CD14-positive monocyte (primary cell): ENCODE results near the gene HKDC1. TPM values are rescaled to one million over a fixed set of nuclear protein-coding genes. Genes with fewer than 3 reads are reported as not detected.

ENCODE experiments used
- DNase-seq, 3 donors: peaks; one replicate each; pipeline ENCODE4 v3.0.0-alpha.2; 2011 to 2022
- H2AFZ ChIP-seq: 2 replicates; pipeline ENCODE4 v1.6.0; 2012; ENCODE audit warnings: mild to moderate bottlenecking, low read depth, low read length, inconsistent platforms; ENCODE audit not compliant: insufficient read depth, poor library complexity, severe bottlenecking
- H3K27ac ChIP-seq, 2 donors: 1 replicate in 1 of 2; 2 replicates in 1 of 2; pipeline ENCODE4 v1.5.1; 2012 to 2013; ENCODE audit warnings: low read length in 2 of 2, control low read depth in 1 of 2, inconsistent platforms in 1 of 2, low read depth in 1 of 2, mild to moderate bottlenecking in 1 of 2
- H3K27me3 ChIP-seq, 2 donors: one replicate each; pipeline versions ENCODE4 v1.6.0 to v1.6.1; 2011 to 2013; ENCODE audit warnings: low read length in 2 of 2; ENCODE audit not compliant: control insufficient read depth in 2 of 2, insufficient read depth in 2 of 2
- H3K36me3 ChIP-seq, 2 donors: replicated peaks in 1 of 2; 1 replicate in 1 of 2; 2 replicates in 1 of 2; pipeline versions ENCODE4 v1.5.1 to v1.6.1; 2012 to 2013; ENCODE audit warnings: low read length in 2 of 2, control low read depth in 1 of 2, inconsistent platforms in 1 of 2, mild to moderate bottlenecking in 1 of 2; ENCODE audit not compliant: insufficient read depth in 2 of 2, control insufficient read depth in 1 of 2
- H3K4me1 ChIP-seq, 2 donors: 1 replicate in 1 of 2; 2 replicates in 1 of 2; pipeline versions ENCODE4 v1.5.1 to v1.6.1; 2012 to 2013; ENCODE audit warnings: low read length in 2 of 2, control low read depth in 1 of 2, inconsistent platforms in 1 of 2, mild to moderate bottlenecking in 1 of 2, moderate library complexity in 1 of 2; ENCODE audit not compliant: insufficient read depth in 2 of 2, control insufficient read depth in 1 of 2
- H3K4me2 ChIP-seq: replicated peaks from 2 replicates; pipeline ENCODE3; 2012; ENCODE audit warnings: low read length, moderate library complexity, mild to moderate bottlenecking; ENCODE audit not compliant: poor library complexity, severe bottlenecking; ENCODE audit errors: extremely low read depth
- H3K4me3 ChIP-seq, 3 experiments: fragments of 200-600 bp in 1 of 3; sonication (generic) in 1 of 3; replicated peaks in 1 of 3; 1 replicate in 2 of 3; 2 replicates in 1 of 3; pipeline ENCODE4 v1.5.1; 2011 to 2013; ENCODE audit warnings: low read length in 3 of 3, mild to moderate bottlenecking in 3 of 3, control low read depth in 2 of 3, low read depth in 2 of 3, inconsistent platforms in 1 of 3, moderate library complexity in 1 of 3
- H3K79me2 ChIP-seq: 2 replicates; pipeline ENCODE4 v1.6.0; 2012; ENCODE audit warnings: mild to moderate bottlenecking, control low read depth, inconsistent platforms, low read length, moderate library complexity; ENCODE audit not compliant: insufficient read depth
- H3K9ac ChIP-seq: 2 replicates; pipeline ENCODE4 v1.6.0; 2017; ENCODE audit warnings: low read length, mild to moderate bottlenecking; ENCODE audit not compliant: insufficient read depth, poor library complexity, severe bottlenecking
- H3K9me3 ChIP-seq, 2 donors: replicated peaks in 1 of 2; 1 replicate in 1 of 2; 2 replicates in 1 of 2; pipeline versions ENCODE4 v1.5.1 to v1.6.1; 2012 to 2013; ENCODE audit warnings: low read length in 2 of 2, control low read depth in 1 of 2; ENCODE audit not compliant: control insufficient read depth in 1 of 2, insufficient read depth in 1 of 2
- H4K20me1 ChIP-seq: 2 replicates; pipeline ENCODE4 v1.6.0; 2012; ENCODE audit warnings: mild to moderate bottlenecking, low read length, control low read depth, moderate library complexity; ENCODE audit not compliant: insufficient read depth
- H3K27ac Mint-ChIP-seq, 7 donors: one replicate each; pipeline ENCODE4 v1.8.0; 2020; ENCODE audit warnings: mild to moderate bottlenecking in 7 of 7, mixed read lengths in 7 of 7, moderate library complexity in 6 of 7, inconsistent platforms in 2 of 7
- H3K27me3 Mint-ChIP-seq, 3 donors: one replicate each; pipeline ENCODE4 v1.8.0; 2021 to 2022; ENCODE audit warnings: low read depth in 3 of 3, mild to moderate bottlenecking in 3 of 3, mixed read lengths in 3 of 3, moderate library complexity in 3 of 3, inconsistent platforms in 1 of 3
- H3K36me3 Mint-ChIP-seq, 2 donors: one replicate each; pipeline ENCODE4 v1.8.0; 2020; ENCODE audit warnings: mixed read lengths in 2 of 2, inconsistent platforms in 1 of 2, mild to moderate bottlenecking in 1 of 2
- H3K4me1 Mint-ChIP-seq: one replicate; pipeline ENCODE4 v1.8.0; 2020; ENCODE audit warnings: mild to moderate bottlenecking, mixed read lengths
- H3K4me3 Mint-ChIP-seq, 2 donors: one replicate each; pipeline ENCODE4 v1.8.0; 2020; ENCODE audit warnings: mild to moderate bottlenecking in 2 of 2, mixed read lengths in 2 of 2, moderate library complexity in 1 of 2
- H3K9me3 Mint-ChIP-seq, 7 donors: one replicate each; pipeline ENCODE4 v1.8.0; 2020 to 2022; ENCODE audit warnings: mixed read lengths in 7 of 7, mild to moderate bottlenecking in 6 of 7, moderate library complexity in 6 of 7, inconsistent platforms in 2 of 7
- CTCF ChIP-seq: fragments of 200-600 bp; IDR thresholded peaks from one replicate; pipeline ENCODE4 v1.8.0; 2022; ENCODE audit warnings: antibody characterized with exemption, mild to moderate bottlenecking
- whole genome bisulfite sequencing: methylation state at CpG from one replicate; pipeline ENCODE4 v1.1.5; 2013; ENCODE audit warnings: missing lambda C conversion rate; ENCODE audit not compliant: insufficient coverage; 5-methylcytosine and 5-hydroxymethylcytosine counted together
- intact Hi-C, 2 donors: fragments of 100-400 bp; cut with micrococcal nuclease; formaldehyde crosslinking; loops; one replicate each; pipeline versions ENCODE4 v1.15.0 to v1.15.1; 2023
- polyA plus RNA-seq, 3 donors: library from polyadenylated mRNA; depleted of rRNA in 1 of 3; unstranded in 2 of 3; stranded (reverse) in 1 of 3; fragments of 300-500 nt in 2 of 3; fragments of >200 nt in 1 of 3; fragmentation: Illumina TruSeq in 2 of 3; gene quantifications; 1 replicate in 2 of 3; 2 replicates in 1 of 3; pipeline ENCODE4 v1.2.3, GENCODE V29; 2012 to 2021

HKDC1 gene
- polyA plus RNA-seq, 3 donors: not detected

- Mint-ChIP-seq H3K9me3 (peaks cover 6 to 11% (median 10%) of the 10 kb centered on the region in 7 donors), H3K4me1 (peaks cover 5% of the 10 kb centered on the region), H3K4me3 (no peak overlapping the region), H3K27me3 (peaks cover 0 to 2% (median 1%) of the 10 kb centered on the region in 3 donors), H3K27ac (no peak overlapping the region), H3K36me3 (no peaks in the 10 kb centered on the region)
- no peak overlapping the region for H3K4me2 ChIP-seq
- no peak for TF ChIP-seq CTCF
- peaks cover 0 to 9% of the 10 kb centered on the region in 2 donors for H3K9me3 ChIP-seq
- no peak overlapping the region for H3K4me3 ChIP-seq
- no peak overlapping the region for H3K27ac ChIP-seq
- DNase-seq: no peak
- WGBS: 100% methylated on average over 1 of the region's 3 CpGs
- no peak overlapping the region for H2AFZ ChIP-seq
- no peaks in the 10 kb centered on the region for H3K79me2 ChIP-seq
- no peaks in the 10 kb centered on the region for H3K27me3 ChIP-seq
- no peak overlapping the region for H3K9ac ChIP-seq
- H4K20me1 ChIP-seq: no peaks in the 10 kb centered on the region
- intact Hi-C loops: no loop called here
- no peaks in the 10 kb centered on the region for H3K4me1 ChIP-seq
- H3K36me3 ChIP-seq: no peaks in the 10 kb centered on the region
These were observed 39.6 kb downstream of the HKDC1 start for GRCh38 chr10:69259547-69260243.

- peaks cover 2 to 3% (median 2%) of the 10 kb centered on the region in 3 donors for H3K27me3 Mint-ChIP-seq
- Histone ChIP-seq H3K4me2 (no peak overlapping the region), H3K27ac (no peak overlapping the region), H3K36me3 (no peaks in the 10 kb centered on the region), H3K4me3 (no peak overlapping the region), H3K79me2 (no peaks in the 10 kb centered on the region), H3K9me3 (peaks cover 0 to 9% of the 10 kb centered on the region in 2 donors), H3K9ac (no peak overlapping the region), H3K27me3 (no peaks in the 10 kb centered on the region), H3K4me1 (no peaks in the 10 kb centered on the region), H2AFZ (no peak overlapping the region), H4K20me1 (no peaks in the 10 kb centered on the region)
- WGBS: 98% methylated on average over 6 of the region's 8 CpGs
- no peak overlapping the region for H3K27ac Mint-ChIP-seq
- peaks cover 5% of the 10 kb centered on the region for H3K4me1 Mint-ChIP-seq
- no peaks in the 10 kb centered on the region for H3K36me3 Mint-ChIP-seq
- DNase-seq: no peak
- no peak for TF ChIP-seq CTCF
- H3K9me3 Mint-ChIP-seq: peaks cover 6 to 11% (median 10%) of the 10 kb centered on the region in 7 donors
- no peak overlapping the region for H3K4me3 Mint-ChIP-seq
- intact Hi-C loops: no loop called here
These were observed 41.1 kb downstream of the HKDC1 start for GRCh38 chr10:69261184-69261583.
